AG08395 (cell line): ENCODE results near the gene LPCAT3.
A peak's percentile ranks its signal among the peaks of the same experiment; 100 is the strongest.

Source experiments
- DNase-seq: peaks from one replicate; pipeline ENCODE4 v3.0.0; 2012; ENCODE audit warnings: mixed read lengths, low spot score

Gene LPCAT3

DNA sequence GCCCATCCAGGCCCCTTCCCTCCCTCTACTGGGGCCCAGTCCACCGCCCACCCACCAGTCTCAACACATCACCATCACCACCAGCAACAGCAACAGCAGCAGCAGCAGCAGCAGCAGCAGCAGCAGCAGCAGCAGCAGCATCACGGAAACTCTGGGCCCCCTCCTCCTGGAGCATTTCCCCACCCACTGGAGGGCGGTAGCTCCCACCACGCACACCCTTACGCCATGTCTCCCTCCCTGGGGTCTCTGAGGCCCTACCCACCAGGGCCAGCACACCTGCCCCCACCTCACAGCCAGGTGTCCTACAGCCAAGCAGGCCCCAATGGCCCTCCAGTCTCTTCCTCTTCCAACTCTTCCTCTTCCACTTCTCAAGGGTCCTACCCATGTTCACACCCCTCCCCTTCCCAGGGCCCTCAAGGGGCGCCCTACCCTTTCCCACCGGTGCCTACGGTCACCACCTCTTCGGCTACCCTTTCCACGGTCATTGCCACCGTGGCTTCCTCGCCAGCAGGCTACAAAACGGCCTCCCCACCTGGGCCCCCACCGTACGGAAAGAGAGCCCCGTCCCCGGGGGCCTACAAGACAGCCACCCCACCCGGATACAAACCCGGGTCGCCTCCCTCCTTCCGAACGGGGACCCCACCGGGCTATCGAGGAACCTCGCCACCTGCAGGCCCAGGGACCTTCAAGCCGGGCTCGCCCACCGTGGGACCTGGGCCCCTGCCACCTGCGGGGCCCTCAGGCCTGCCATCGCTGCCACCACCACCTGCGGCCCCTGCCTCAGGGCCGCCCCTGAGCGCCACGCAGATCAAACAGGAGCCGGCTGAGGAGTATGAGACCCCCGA, 81.4 kb downstream of the LPCAT3 start:
- DNase-seq = no peak

DNA sequence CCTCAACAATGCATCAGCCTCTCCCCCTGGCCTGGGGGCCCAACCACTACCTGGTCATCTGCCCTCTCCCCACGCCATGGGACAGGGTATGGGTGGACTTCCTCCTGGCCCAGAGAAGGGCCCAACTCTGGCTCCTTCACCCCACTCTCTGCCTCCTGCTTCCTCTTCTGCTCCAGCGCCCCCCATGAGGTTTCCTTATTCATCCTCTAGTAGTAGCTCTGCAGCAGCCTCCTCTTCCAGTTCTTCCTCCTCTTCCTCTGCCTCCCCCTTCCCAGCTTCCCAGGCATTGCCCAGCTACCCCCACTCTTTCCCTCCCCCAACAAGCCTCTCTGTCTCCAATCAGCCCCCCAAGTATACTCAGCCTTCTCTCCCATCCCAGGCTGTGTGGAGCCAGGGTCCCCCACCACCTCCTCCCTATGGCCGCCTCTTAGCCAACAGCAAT, 82.1 kb downstream of the LPCAT3 start:
- DNase-seq = no peak

DNA sequence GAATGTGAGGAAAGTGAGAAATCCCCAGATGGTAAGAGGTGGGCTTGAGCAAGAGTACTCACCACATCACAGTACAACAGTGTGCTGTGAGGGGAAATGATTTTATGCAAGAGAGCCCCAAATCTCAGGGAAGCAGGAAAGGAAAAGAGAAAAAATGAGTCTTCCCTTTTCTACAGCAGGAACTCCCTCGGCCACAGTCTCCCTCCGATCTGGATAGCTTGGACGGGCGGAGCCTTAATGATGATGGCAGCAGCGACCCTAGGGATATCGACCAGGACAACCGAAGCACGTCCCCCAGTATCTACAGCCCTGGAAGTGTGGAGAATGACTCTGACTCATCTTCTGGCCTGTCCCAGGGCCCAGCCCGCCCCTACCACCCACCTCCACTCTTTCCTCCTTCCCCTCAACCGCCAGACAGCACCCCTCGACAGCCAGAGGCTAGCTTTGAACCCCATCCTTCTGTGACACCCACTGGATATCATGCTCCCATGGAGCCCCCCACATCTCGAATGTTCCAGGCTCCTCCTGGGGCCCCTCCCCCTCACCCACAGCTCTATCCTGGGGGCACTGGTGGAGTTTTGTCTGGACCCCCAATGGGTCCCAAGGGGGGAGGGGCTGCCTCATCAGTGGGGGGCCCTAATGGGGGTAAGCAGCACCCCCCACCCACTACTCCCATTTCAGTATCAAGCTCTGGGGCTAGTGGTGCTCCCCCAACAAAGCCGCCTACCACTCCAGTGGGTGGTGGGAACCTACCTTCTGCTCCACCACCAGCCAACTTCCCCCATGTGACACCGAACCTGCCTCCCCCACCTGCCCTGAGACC, 82.7 kb downstream of the LPCAT3 start:
- DNase-seq = no peak

DNA sequence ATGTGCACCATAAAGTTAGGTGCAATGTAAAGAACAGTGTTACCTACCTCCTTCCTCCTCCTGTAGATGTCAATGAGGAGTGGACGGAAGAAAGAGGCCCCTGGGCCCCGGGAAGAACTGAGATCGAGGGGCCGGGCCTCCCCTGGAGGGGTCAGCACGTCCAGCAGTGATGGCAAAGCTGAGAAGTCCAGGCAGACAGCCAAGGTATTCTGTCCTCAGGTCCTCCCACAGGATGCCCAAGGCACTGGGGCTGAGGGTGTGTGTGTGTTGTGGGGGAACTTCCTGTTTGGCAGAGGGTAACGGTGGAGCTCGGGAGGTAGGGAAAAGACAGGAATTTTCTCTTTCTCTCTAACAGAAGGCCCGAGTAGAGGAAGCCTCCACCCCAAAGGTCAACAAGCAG, 84.2 kb downstream of the LPCAT3 start:
- no peak for DNase-seq

DNA sequence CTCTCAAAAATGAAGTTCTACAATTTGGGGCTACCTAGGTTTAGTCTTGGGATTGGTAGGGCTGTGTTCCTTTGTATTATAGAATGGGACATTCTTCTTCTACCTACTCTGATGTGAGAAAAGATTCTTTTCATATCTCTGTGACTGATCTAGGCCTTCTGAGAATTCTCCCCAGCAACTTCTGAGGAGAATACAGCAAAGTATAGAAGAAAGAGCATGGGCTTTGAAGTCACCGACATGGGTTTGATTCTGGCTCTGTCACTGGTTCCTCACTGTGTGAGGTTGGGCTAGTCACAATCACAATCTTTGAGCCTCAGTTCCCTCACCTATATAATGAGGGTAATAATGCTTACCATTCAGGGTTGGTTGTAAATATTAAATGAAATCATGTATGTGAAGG, 85.5 kb downstream of the LPCAT3 start:
- DNase-seq = no peak

DNA sequence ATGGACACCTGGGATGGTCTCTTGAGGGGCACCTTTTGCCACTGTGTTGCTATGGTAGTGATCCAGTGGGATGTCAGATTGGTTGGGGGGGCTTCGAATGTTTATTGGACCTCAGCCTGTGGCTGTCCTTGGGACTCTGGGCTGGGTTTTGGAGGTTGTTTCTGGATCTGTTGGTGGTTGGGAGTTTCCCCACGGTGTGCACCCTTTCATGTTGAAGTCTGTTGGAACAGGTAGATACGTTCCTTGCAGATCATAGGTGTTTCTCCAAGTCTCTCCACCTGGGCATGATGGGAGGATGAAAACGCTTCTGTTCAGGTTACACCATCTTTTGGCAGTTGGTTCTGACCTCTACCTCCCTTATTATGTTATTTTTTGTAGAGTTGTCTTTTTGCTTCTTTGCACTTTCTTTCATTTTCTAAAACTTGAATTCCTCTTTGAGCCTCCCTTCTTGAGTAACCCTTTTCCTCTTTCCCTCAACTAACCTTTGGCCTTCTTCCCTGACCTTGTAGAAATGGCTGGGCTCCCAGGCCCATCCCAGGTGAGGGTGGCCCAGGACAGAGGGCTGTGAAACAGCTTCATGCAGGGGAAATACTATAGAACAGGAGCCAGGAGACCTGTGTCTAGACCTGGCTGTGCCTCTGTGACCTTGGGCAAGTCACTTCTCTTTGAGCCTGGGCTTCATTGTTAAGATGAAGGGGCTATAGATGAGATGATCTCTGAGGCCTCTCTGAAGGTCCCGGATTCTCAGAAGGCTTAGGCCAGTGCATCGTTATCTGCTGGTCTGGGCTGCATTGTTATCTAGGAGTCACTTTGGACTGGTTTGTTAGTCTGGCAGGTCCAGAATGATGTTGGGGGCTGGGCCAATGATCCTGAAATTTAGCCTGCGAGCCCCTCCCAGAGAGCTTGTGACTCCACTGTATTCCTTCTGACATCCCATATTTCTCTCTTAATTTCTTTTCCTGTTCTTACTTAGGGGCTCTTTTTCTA, 88.5 kb downstream of the LPCAT3 start:
- no peak for DNase-seq

DNA sequence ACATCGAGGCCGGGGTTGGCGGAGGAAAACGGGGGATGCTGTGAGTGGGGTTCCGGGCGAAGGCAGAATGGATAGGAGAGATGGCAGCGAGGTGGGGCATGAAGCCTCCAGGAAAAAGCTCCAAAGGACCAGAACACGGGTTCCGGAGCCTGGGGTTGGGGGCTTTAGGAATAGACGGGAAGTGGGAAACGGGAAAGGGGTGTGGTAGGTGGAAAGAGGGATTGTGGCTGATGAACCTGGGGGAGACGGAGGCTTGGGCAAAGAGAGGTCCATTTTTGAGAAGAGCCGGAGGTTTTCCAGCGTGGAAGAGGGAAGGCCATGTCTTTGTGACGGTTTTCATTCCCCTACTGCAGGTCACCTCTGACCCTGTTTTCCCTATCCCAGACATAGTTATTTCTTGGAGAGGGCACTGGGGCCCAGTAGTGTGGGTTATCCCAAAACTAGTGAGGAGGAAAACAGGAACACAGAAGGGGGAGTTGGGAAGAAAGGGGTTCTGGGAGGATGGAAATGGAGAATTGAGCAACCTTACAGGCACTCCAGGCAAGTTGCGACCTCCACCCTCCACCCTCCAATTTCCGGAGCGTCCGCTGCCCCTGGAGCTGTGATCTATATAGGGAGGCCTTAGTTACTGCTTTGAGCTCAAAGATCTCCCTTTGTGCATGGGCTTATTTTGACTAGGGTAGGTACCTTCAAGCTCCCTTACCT, 89.4 kb downstream of the LPCAT3 start:
- DNase-seq = no peak

DNA sequence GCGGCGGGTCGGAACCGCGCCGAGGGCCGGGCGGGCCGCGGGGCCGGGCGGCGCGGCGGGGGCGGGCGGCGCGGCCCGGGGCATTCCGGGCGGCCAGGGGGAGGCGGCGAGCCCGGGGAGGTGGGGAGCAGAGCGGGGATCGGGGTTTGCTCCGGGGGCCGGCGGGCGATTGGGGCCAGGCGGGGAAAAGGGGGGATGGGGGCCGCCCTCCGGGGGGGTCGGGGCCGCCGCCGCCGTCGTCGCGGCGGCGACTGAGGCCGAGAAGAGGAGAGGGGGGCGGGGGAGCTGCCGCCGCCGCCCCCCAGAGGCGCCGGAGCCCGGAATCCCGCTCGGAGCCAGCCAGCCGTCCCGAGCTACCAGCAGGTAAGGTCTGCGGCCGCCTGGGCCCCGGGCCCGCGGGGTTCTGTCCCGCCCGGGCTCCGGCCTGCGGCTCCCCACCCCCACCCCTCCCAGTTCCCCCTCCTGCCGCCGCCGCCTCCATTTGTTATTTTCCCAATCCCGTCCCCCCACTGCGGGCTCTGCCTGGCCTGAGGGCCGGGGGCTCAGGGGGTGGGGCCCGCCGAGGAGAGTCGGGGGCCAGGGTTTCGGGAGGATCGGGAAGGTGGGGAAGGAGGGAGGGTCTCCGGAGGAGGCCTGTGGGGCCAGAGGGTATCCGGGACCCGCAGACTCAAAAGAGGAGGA, 90.1 kb downstream of the LPCAT3 start:
- no peak for DNase-seq

DNA sequence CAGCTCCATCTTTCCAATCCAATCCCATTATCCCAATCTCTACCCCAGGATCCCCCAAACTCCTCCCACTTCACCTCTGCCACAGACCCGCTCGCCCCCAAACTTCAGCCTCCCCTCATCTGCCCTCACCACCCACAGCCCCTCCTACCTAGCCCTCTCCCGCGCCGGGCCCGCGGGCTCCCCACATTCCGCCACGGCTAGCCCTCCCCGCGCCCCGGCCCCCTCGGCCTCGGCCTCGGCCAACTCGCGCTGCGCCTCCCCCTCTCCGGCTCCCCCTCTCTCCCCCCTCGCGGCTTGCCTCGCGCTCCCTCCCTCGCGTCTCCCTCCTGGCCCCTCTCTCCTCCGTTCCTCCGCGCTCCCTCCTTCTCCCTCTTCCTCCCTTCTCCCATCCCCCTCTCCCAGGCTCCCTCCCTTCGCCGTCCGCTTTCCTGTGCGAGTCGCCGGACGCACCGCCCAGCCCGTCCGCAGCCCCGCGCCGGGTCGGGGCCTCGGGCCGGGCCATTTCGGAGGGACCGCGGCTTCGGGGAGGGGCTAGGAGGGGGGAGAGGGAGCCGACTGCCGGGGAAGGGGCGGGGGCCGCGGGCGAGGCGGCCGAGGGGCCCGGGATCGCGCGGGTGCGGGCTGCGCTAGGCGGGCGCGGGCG, 90.8 kb downstream of the LPCAT3 start, which contains the start of gene ATN1:
TSS of gene ATN1 (plus strand) at position 581 of the 643 bp plus-strand sequence. CDS start 6,043 bp downstream, outside the sequence.
- DNase-seq = peak; percentile 71
